D721Med (cell line): ENCODE data around the gene PLEKHA3.

Source experiments
- DNase-seq: peaks from one replicate; pipeline ENCODE4 v3.0.0; 2011; ENCODE audit warnings: low spot score; ENCODE audit not compliant: insufficient read length
- FAIRE-seq: peaks from 2 replicates; lab custom pipeline; 2011; peaks lifted over from hg19 to GRCh38; lab: Jason Lieb, UNC
- TF ChIP-seq, protein P1 (sequence below): IDR thresholded peaks from 2 replicates; pipeline ENCODE4 v1.5.1; 2012; ENCODE audit warnings: mild to moderate bottlenecking, control low read depth; ENCODE audit not compliant: insufficient read depth; ENCODE audit errors: missing control alignments

PLEKHA3 gene

DNA sequence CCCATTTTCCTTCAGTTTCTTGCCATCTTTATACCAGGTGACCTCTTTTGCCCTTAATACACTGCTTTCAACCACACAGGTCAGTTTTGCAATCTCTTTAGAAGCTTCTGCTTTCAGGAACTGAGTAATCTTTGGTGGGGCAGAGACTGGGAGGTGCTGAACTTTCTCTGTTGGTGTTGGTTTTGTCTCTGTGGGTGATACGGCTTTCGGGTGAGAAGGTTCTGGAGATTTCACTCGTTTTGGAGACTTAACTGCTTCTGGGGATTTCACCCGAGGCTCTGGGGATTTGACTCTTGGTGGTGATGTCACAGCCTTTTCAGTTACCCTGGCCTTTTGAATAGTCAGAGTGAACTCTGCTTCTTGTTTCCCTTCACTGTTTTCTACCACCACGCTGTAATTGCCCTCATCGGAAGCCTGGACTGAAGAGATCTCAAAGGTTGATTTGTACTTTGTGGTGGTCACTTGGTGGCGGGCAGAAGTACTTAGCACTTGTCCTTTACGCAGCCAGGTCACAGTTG, 50.4 kb downstream of the PLEKHA3 start:
- DNase-seq = no peak
- no peak for FAIRE-seq
- TF ChIP-seq, protein P1, sequence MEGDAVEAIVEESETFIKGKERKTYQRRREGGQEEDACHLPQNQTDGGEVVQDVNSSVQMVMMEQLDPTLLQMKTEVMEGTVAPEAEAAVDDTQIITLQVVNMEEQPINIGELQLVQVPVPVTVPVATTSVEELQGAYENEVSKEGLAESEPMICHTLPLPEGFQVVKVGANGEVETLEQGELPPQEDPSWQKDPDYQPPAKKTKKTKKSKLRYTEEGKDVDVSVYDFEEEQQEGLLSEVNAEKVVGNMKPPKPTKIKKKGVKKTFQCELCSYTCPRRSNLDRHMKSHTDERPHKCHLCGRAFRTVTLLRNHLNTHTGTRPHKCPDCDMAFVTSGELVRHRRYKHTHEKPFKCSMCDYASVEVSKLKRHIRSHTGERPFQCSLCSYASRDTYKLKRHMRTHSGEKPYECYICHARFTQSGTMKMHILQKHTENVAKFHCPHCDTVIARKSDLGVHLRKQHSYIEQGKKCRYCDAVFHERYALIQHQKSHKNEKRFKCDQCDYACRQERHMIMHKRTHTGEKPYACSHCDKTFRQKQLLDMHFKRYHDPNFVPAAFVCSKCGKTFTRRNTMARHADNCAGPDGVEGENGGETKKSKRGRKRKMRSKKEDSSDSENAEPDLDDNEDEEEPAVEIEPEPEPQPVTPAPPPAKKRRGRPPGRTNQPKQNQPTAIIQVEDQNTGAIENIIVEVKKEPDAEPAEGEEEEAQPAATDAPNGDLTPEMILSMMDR = no peak

DNA sequence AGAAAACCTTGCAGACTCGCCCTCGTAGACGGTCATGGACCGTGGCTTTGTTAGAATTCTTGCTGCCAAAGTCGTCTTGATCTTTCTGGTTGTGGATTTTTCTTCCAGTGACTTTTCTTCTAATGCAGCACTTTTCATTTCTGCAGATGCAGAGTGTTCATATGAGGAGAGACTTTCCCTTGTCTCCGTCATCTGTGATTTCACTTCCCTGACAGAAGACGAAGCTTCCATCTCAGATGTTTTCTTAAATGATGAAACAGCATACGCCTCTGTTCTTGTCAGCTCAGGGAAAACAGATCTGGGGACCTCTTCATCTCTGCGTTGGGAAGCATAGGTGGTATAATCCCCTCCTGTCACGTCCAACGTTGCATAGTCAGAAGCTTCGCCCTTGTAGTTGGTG, 50.9 kb downstream of the PLEKHA3 start:
- FAIRE-seq (no peak), DNase-seq (no peak)
- TF ChIP-seq, protein P1 = no peak

DNA sequence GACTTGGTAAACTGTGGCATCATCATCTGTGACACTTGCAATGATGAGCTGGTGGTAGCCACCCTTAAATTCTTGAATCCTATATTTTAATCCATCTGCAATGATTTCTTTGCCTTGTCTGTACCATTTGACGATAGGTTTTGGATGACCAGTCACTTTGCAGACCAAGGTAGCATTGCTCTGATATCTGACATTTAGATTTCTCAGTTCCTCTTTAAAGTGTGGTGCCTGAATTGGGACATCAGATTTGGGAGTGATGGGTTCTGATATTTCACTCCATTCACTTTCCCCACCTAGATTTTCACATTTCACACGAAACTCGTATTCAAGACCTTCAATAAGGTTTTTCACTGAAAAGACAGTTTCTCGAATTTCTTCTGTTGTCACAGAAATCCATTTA, 55.8 kb downstream of the PLEKHA3 start:
- DNase-seq (no peak), FAIRE-seq (no peak)
- TF ChIP-seq, protein P1 = no peak

DNA sequence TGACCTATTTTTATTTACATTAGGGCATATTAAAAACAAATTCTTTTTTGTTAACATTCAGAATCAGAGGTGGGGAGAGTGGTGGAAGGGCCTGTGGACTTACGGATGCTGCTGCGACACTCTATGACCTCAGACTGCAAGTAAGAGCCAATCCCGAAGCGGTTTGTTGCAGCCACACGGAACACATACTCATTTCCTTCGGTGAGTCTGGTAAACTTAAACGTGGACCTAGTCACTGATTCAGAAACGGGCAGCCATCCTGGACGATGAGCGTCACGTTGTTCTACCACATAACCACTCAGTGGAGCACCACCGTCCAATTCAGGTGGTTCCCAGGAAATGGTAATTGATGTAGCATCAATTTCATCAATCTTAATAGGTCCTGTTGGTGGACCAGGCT, 61.9 kb downstream of the PLEKHA3 start:
- no peak for FAIRE-seq
- no peak for DNase-seq
- TF ChIP-seq, protein P1 = no peak

DNA sequence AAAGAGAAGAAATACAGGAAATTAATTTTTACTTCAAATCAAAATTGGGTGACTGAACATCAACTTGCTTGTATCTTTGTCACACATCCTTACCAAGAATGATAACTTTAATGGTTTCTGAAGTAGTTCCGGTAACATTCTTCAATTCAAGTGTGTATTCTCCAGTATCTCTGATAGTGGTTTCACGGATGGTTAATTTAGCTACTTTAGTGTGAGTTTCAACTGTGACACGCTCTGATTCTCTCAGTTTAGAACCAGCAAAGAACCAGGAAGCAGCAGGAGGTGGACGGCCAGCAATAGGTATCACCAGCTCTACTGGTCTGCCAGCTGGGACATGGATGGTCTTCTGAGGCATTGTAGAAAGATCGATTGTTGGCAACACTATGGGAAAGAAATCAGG, 62.3 kb downstream of the PLEKHA3 start:
- FAIRE-seq (no peak), DNase-seq (no peak)
- TF ChIP-seq, protein P1 = no peak

DNA sequence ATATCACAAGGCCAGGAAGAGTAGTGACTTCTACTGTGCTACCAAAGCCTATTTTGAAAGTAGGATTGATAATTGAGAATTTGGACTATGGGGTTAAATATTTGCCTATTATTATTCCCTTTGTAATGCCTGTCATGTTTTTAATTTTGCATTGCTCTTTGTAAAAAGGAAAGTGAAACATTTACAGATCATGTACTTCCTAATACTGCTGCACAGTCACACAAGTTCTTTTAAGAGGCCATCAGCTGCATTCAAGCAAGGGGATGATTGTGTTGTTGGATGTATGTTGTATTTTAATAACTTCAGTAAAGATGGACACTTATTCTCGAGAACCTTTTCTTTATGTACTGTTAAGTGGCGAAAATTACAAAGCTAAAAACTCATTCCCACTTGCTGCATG, 70.1 kb downstream of the PLEKHA3 start:
- FAIRE-seq = no peak
- TF ChIP-seq, protein P1 = no peak
- no peak for DNase-seq

DNA sequence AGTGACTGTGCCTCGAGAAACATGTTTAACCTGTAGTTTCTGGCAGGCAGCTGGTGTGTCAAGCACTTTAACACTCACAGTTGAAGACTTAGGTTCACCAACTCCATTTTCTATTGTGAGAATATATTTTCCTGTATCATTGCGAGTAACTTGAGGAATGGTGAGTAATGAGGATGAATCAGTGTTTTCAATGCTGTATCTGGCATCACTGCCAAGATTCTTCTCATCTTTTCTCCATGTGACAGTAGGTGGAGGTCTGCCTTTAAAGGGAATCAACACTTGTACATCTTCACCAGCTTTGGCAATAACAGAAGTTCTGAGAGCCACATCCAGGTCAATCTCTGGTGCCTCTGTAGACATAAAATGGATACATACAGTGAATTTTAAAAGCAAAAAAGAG, 72.8 kb downstream of the PLEKHA3 start:
- DNase-seq = no peak
- TF ChIP-seq, protein P1 = no peak
- no peak for FAIRE-seq
